Measurements from ENCODE around the gene SGCD.

The SGCD gene

GRCh38 chr5:156706631-156707030, 379.7 kb downstream of the SGCD start:
- Mint-ChIP-seq H3K36me3 (no peaks in the 10 kb centered on the region), H3K4me3 (no peak overlapping the region), H3K9me3 (no peaks in the 10 kb centered on the region), H3K4me1 (no peaks in the 10 kb centered on the region), H3K27ac (no peak overlapping the region), H3K27me3 (peaks cover 6 to 7% of the 10 kb centered on the region in 2 donors)
- ATAC-seq (replicated peaks), result no peak
- no peak for DNase-seq

GRCh38 chr5:156707750-156708149, 380.8 kb downstream of the SGCD start:
- Mint-ChIP-seq H3K36me3 (no peaks in the 10 kb centered on the region), H3K27ac (no peak overlapping the region), H3K27me3 (peaks cover 11% of the 10 kb centered on the region in 2 donors), H3K9me3 (no peaks in the 10 kb centered on the region), H3K4me3 (no peak overlapping the region), H3K4me1 (no peaks in the 10 kb centered on the region)
- no peak for ATAC-seq (replicated peaks)
- no peak for DNase-seq

GRCh38 chr5:156715287-156715686, 388.3 kb downstream of the SGCD start:
- Mint-ChIP-seq H3K4me3 (no peak overlapping the region), H3K36me3 (no peaks in the 10 kb centered on the region), H3K27me3 (peaks cover 13 to 14% of the 10 kb centered on the region in 2 donors), H3K9me3 (no peaks in the 10 kb centered on the region), H3K4me1 (no peaks in the 10 kb centered on the region), H3K27ac (no peak overlapping the region)
- no peak for ATAC-seq (replicated peaks)
- DNase-seq, result no peak

- Mint-ChIP-seq H3K4me1 (no peaks in the 10 kb centered on the region), H3K27ac (no peak overlapping the region), H3K4me3 (no peak overlapping the region), H3K9me3 (no peaks in the 10 kb centered on the region), H3K27me3 (peaks cover 11 to 14% of the 10 kb centered on the region in 2 donors), H3K36me3 (no peaks in the 10 kb centered on the region)
- ATAC-seq (replicated peaks), result no peak
- DNase-seq, result no peak
These were observed 389.8 kb downstream of the SGCD start for GRCh38 chr5:156716591-156717380.

GRCh38 chr5:156718985-156719384, 392.0 kb downstream of the SGCD start:
- Mint-ChIP-seq H3K4me3 (no peak overlapping the region), H3K9me3 (peaks cover 0 to 2% of the 10 kb centered on the region in 2 donors), H3K27ac (no peak overlapping the region), H3K27me3 (peaks cover 6 to 10% of the 10 kb centered on the region in 2 donors), H3K4me1 (no peaks in the 10 kb centered on the region), H3K36me3 (no peaks in the 10 kb centered on the region)
- ATAC-seq (replicated peaks) (no peak), DNase-seq (no peak)

GRCh38 chr5:156722358-156722757, 395.4 kb downstream of the SGCD start:
- ATAC-seq (replicated peaks), result no peak
- H3K36me3 Mint-ChIP-seq, result no peaks in the 10 kb centered on the region
- no peak overlapping the region for H3K27ac Mint-ChIP-seq

GRCh38 chr5:156735477-156735876, 408.5 kb downstream of the SGCD start:
- Mint-ChIP-seq H3K27ac (no peak overlapping the region), H3K36me3 (no peaks in the 10 kb centered on the region), H3K4me3 (no peak overlapping the region), H3K27me3 (peaks cover 14 to 18% of the 10 kb centered on the region in 2 donors), H3K9me3 (no peaks in the 10 kb centered on the region), H3K4me1 (no peaks in the 10 kb centered on the region)
- ATAC-seq (replicated peaks) (no peak), DNase-seq (no peak)

More at GRCh38 chr5:156722358-156722757, 395.4 kb downstream of the SGCD start:
- peaks cover 0 to 2% of the 10 kb centered on the region in 2 donors for H3K9me3 Mint-ChIP-seq
- H3K4me1 Mint-ChIP-seq, result no peaks in the 10 kb centered on the region
- DNase-seq, result no peak
- H3K4me3 Mint-ChIP-seq, result no peak overlapping the region
- H3K27me3 Mint-ChIP-seq, result peaks cover 6 to 14% of the 10 kb centered on the region in 2 donors

GRCh38 chr5:156741516-156741915, 414.6 kb downstream of the SGCD start:
- Mint-ChIP-seq H3K27me3 (peaks cover 0 to 6% of the 10 kb centered on the region in 2 donors), H3K4me3 (no peak overlapping the region), H3K4me1 (no peaks in the 10 kb centered on the region), H3K36me3 (no peaks in the 10 kb centered on the region), H3K9me3 (peaks cover 0 to 3% of the 10 kb centered on the region in 2 donors), H3K27ac (no peak overlapping the region)
- no peak for ATAC-seq (replicated peaks)
- DNase-seq, result no peak

GRCh38 chr5:156753846-156754245, 426.9 kb downstream of the SGCD start:
- H3K27ac Mint-ChIP-seq, result no peak overlapping the region
- no peaks in the 10 kb centered on the region for H3K4me1 Mint-ChIP-seq
- DNase-seq (no peak), ATAC-seq (replicated peaks) (no peak)
- H3K4me3 Mint-ChIP-seq, result no peak overlapping the region
- H3K9me3 Mint-ChIP-seq, result no peaks in the 10 kb centered on the region
- H3K36me3 Mint-ChIP-seq, result no peaks in the 10 kb centered on the region
- H3K27me3 Mint-ChIP-seq, result peaks cover 4% of the 10 kb centered on the region in 2 donors

GRCh38 chr5:156755421-156756087, 428.6 kb downstream of the SGCD start:
- Mint-ChIP-seq H3K4me3 (no peak overlapping the region), H3K36me3 (no peaks in the 10 kb centered on the region), H3K9me3 (no peaks in the 10 kb centered on the region), H3K27ac (no peak overlapping the region), H3K27me3 (peaks cover 0 to 4% of the 10 kb centered on the region in 2 donors), H3K4me1 (no peaks in the 10 kb centered on the region)
- no peak for DNase-seq
- ATAC-seq (replicated peaks), result no peak

GRCh38 chr5:156758011-156758791, 431.2 kb downstream of the SGCD start:
- ATAC-seq (replicated peaks), result no peak
- no peak for DNase-seq
- H3K27ac Mint-ChIP-seq, result no peak overlapping the region
- peaks cover 0 to 8% of the 10 kb centered on the region in 2 donors for H3K27me3 Mint-ChIP-seq
- no peak overlapping the region for H3K4me3 Mint-ChIP-seq
- no peaks in the 10 kb centered on the region for H3K9me3 Mint-ChIP-seq
- H3K4me1 Mint-ChIP-seq, result no peaks in the 10 kb centered on the region
- no peaks in the 10 kb centered on the region for H3K36me3 Mint-ChIP-seq

- no peaks in the 10 kb centered on the region for H3K4me1 Mint-ChIP-seq
- no peaks in the 10 kb centered on the region for H3K36me3 Mint-ChIP-seq
- H3K27ac Mint-ChIP-seq, result no peak overlapping the region
- H3K4me3 Mint-ChIP-seq, result no peak overlapping the region
- DNase-seq, result no peak
- no peak for ATAC-seq (replicated peaks)
- peaks cover 0 to 10% of the 10 kb centered on the region in 2 donors for H3K27me3 Mint-ChIP-seq
- no peaks in the 10 kb centered on the region for H3K9me3 Mint-ChIP-seq
These were observed 432.2 kb downstream of the SGCD start for GRCh38 chr5:156759156-156759555.

- peaks cover 7 to 20% of the 10 kb centered on the region in 2 donors for H3K27me3 Mint-ChIP-seq
- DNase-seq, result no peak
- no peaks in the 10 kb centered on the region for H3K36me3 Mint-ChIP-seq
- no peak overlapping the region for H3K4me3 Mint-ChIP-seq
- H3K9me3 Mint-ChIP-seq, result no peaks in the 10 kb centered on the region
- H3K27ac Mint-ChIP-seq, result no peak overlapping the region
- H3K4me1 Mint-ChIP-seq, result no peaks in the 10 kb centered on the region
- ATAC-seq (replicated peaks), result no peak
These were observed 435.8 kb downstream of the SGCD start for GRCh38 chr5:156762771-156763170.

GRCh38 chr5:156764176-156764971, 437.4 kb downstream of the SGCD start:
- DNase-seq, result no peak
- H3K9me3 Mint-ChIP-seq, result no peaks in the 10 kb centered on the region
- no peak for ATAC-seq (replicated peaks)

More at GRCh38 chr5:156764176-156764971, 437.4 kb downstream of the SGCD start:
- Mint-ChIP-seq H3K36me3 (no peaks in the 10 kb centered on the region), H3K27ac (no peak overlapping the region), H3K27me3 (peaks cover 17 to 20% of the 10 kb centered on the region in 2 donors), H3K4me1 (no peaks in the 10 kb centered on the region), H3K4me3 (no peak overlapping the region)
